SK-N-SH (cell line): ENCODE results near the gene ARMH3. TPM values are rescaled to one million over a fixed set of nuclear protein-coding genes. Genes with fewer than 3 reads are reported as not detected.

ENCODE experiments used
- CTCF ChIA-PET: fragments of 300-600, 350-600 bp; formaldehyde crosslinking; extraction: SDS; loops from one replicate; lab custom pipeline; 2021; lab: Yijun Ruan, JAX
- POLR2A ChIA-PET: fragments of 350-600 bp; sonication (Branson Sonifier 250); formaldehyde crosslinking; extraction: SDS; loops from one replicate; lab custom pipeline; 2020; ENCODE audit warnings: antibody characterized with exemption, inconsistent platforms; lab: Yijun Ruan, JAX
- DNase-seq: peaks from one replicate; pipeline ENCODE4 v3.0.0; 2012
- H2AFZ ChIP-seq: fragments of 200-600 bp; sonication (generic); 2 replicates; pipeline ENCODE4 v1.8.1; 2016; ENCODE audit warnings: antibody characterized with exemption, mild to moderate bottlenecking, low read depth
- H3F3A ChIP-seq: fragments of 200-600 bp; sonication (generic); replicated peaks from 2 replicates; pipeline ENCODE3; 2016; ENCODE audit warnings: antibody characterized with exemption, mild to moderate bottlenecking; ENCODE audit not compliant: insufficient read depth
- H3K27ac ChIP-seq, 2 experiments: fragments of 200-500 bp in 1 of 2; fragments of 200-600 bp in 1 of 2; sonication (Bioruptor generic) in 1 of 2; sonication (generic), shearing (Covaris generic) in 1 of 2; 2 replicates each; pipeline versions ENCODE4 v1.5.1 to v1.6.1; 2014 to 2016; ENCODE audit warnings: low read depth in 2 of 2, inconsistent platforms in 1 of 2, low read length in 1 of 2, mild to moderate bottlenecking in 1 of 2, mixed read lengths in 1 of 2
- H3K27me3 ChIP-seq: fragments of 200-600 bp; sonication (generic), shearing (Covaris generic); 2 replicates; pipeline ENCODE4 v1.6.1; 2016; ENCODE audit warnings: mixed run types; ENCODE audit not compliant: insufficient read depth
- H3K36me3 ChIP-seq, 2 experiments: fragments of 200-500 bp in 1 of 2; fragments of 200-600 bp in 1 of 2; sonication (Bioruptor generic) in 1 of 2; sonication (generic) in 1 of 2; replicated peaks in 1 of 2; 2 replicates each; pipeline versions ENCODE3 to v1.5.1; 2014 to 2016; ENCODE audit warnings: low read length in 1 of 2, mild to moderate bottlenecking in 1 of 2; ENCODE audit not compliant: insufficient read depth in 2 of 2, control insufficient read depth in 1 of 2
- H3K4me1 ChIP-seq, 2 experiments: fragments of 200-500 bp in 1 of 2; fragments of 200-600 bp in 1 of 2; sonication (Bioruptor generic) in 1 of 2; sonication (generic), shearing (Covaris generic) in 1 of 2; 2 replicates each; pipeline versions ENCODE4 v1.5.1 to v1.6.1; 2014 to 2016; ENCODE audit warnings: low read depth in 1 of 2, low read length in 1 of 2, mixed run types in 1 of 2; ENCODE audit not compliant: insufficient read depth in 2 of 2, control insufficient read depth in 1 of 2
- H3K4me2 ChIP-seq: fragments of 200-600 bp; sonication (generic), shearing (Covaris generic); 2 replicates; pipeline ENCODE4 v1.6.1; 2017; ENCODE audit warnings: mixed run types
- H3K4me3 ChIP-seq, 2 experiments: fragments of 200-500 bp in 1 of 2; fragments of 200-600 bp in 1 of 2; sonication (Bioruptor generic) in 1 of 2; sonication (generic), shearing (Covaris generic) in 1 of 2; 2 replicates each; pipeline versions ENCODE4 v1.5.1 to v1.8.1; 2014 to 2016; ENCODE audit warnings: low read depth in 2 of 2, inconsistent platforms in 1 of 2, low read length in 1 of 2, mild to moderate bottlenecking in 1 of 2, mixed read lengths in 1 of 2, moderate library complexity in 1 of 2
- H3K79me2 ChIP-seq: fragments of 200-600 bp; sonication (generic); 2 replicates; pipeline ENCODE4 v1.8.1; 2017; ENCODE audit warnings: mild to moderate bottlenecking; ENCODE audit not compliant: insufficient read depth
- H3K9ac ChIP-seq: fragments of 200-600 bp; sonication (generic); 2 replicates; pipeline ENCODE4 v1.6.1; 2017; ENCODE audit warnings: mixed run types
- H3K9me2 ChIP-seq: fragments of 200-600 bp; sonication (generic); 2 replicates; pipeline ENCODE4 v1.6.1; 2017; ENCODE audit warnings: mixed run types
- H3K9me3 ChIP-seq: fragments of 200-600 bp; sonication (generic); 2 replicates; pipeline ENCODE4 v1.6.1; 2017; ENCODE audit warnings: mixed run types, mild to moderate bottlenecking, moderate library complexity
- H4K20me1 ChIP-seq: fragments of 200-600 bp; sonication (generic); 2 replicates; pipeline ENCODE4 v1.6.1; 2017; ENCODE audit warnings: mild to moderate bottlenecking, mixed run types; ENCODE audit not compliant: insufficient read depth
- CTCF ChIP-seq: fragments of 200-600 bp; sonication (generic); IDR thresholded peaks from 2 replicates; pipeline ENCODE4 v1.6.1; 2017; ENCODE audit warnings: antibody characterized with exemption, mild to moderate bottlenecking, moderate library complexity
- ELF1 ChIP-seq: IDR thresholded peaks from 2 replicates; pipeline ENCODE4 v1.4.0; 2012
- EP300 ChIP-seq, 2 experiments: IDR thresholded peaks; 2 replicates each; pipeline versions ENCODE4 v1.4.0 to v1.6.1; 2012; ENCODE audit warnings: borderline replicate concordance in 1 of 2, low read depth in 1 of 2, low read length in 1 of 2
- FOSL2 ChIP-seq: IDR thresholded peaks from 2 replicates; pipeline ENCODE4 v1.4.0; 2012; ENCODE audit warnings: low read depth, mild to moderate bottlenecking, moderate library complexity, borderline replicate concordance
- FOXJ3 ChIP-seq: sonication (generic); formaldehyde crosslinking; IDR thresholded peaks from 2 replicates; pipeline ENCODE4 v1.5.1; 2020; ENCODE audit warnings: mild to moderate bottlenecking, missing genetic modification reagents
- FOXM1 ChIP-seq: IDR thresholded peaks from 2 replicates; pipeline ENCODE4 v1.4.0; 2012; ENCODE audit warnings: low read depth, mild to moderate bottlenecking
- IRF3 ChIP-seq: fragments of 150-350 bp; IDR thresholded peaks from 2 replicates; pipeline ENCODE4 v1.6.1; 2016; ENCODE audit warnings: mild to moderate bottlenecking, low read depth, low read length
- JUND ChIP-seq: IDR thresholded peaks from 2 replicates; pipeline ENCODE4 v1.4.0; 2012
- MAX ChIP-seq: IDR thresholded peaks from 2 replicates; pipeline ENCODE4 v1.4.0; 2012; ENCODE audit warnings: low read depth
- NFIC ChIP-seq: IDR thresholded peaks from 2 replicates; pipeline ENCODE4 v1.4.0; 2012; ENCODE audit warnings: borderline replicate concordance
- PBX3 ChIP-seq: IDR thresholded peaks from 2 replicates; pipeline ENCODE4; 2012
- RAD21 ChIP-seq: IDR thresholded peaks from 2 replicates; pipeline ENCODE4 v1.6.1; 2012; ENCODE audit warnings: mild to moderate bottlenecking, low read length
- TAF1 ChIP-seq: IDR thresholded peaks from 2 replicates; pipeline ENCODE4 v1.6.1; 2012; ENCODE audit warnings: low read depth, mild to moderate bottlenecking, low read length, moderate library complexity, borderline replicate concordance
- TCF12 ChIP-seq: IDR thresholded peaks from 2 replicates; pipeline ENCODE4 v1.4.0; 2012
- USF1 ChIP-seq: IDR thresholded peaks from 2 replicates; pipeline ENCODE4 v1.4.0; 2012; ENCODE audit warnings: low read depth, borderline replicate concordance
- USF2 ChIP-seq: fragments of 150-350 bp; IDR thresholded peaks from 2 replicates; pipeline ENCODE4 v1.6.1; 2017; ENCODE audit warnings: antibody characterized with exemption, low read length, low read depth, borderline replicate concordance
- YY1 ChIP-seq: IDR thresholded peaks from 2 replicates; pipeline ENCODE4 v1.4.0; 2012; ENCODE audit warnings: low read depth, mild to moderate bottlenecking
- ZBTB33 ChIP-seq: IDR thresholded peaks from 2 replicates; pipeline ENCODE4 v1.4.0; 2012; ENCODE audit warnings: low read depth, borderline replicate concordance
- polyA plus RNA-seq, 3 experiments: library from polyadenylated mRNA; depleted of rRNA; stranded (reverse); fragments of >200 nt; gene quantifications; 2 replicates each; pipeline ENCODE4 v1.2.3, GENCODE V29; 2012

The ARMH3 gene
- polyA plus RNA-seq, 1 of the 3 experiments (the other 2 are of a cell fraction), result 12.1 TPM

- Histone ChIP-seq H3K4me3 (no peak overlapping the region), H2AFZ (no peak overlapping the region)
- no peak for TF ChIP-seq ZBTB33
- TF ChIP-seq FOXJ3, result no peak
- no peak for TF ChIP-seq FOSL2
- TF ChIP-seq USF2, result no peak
- no peak for TF ChIP-seq RAD21
- TF ChIP-seq IRF3, result no peak
- no peak for TF ChIP-seq TCF12
- no peak for TF ChIP-seq CTCF
- TF ChIP-seq YY1, result no peak
- TF ChIP-seq USF1, result no peak
- no peak for TF ChIP-seq JUND
- TF ChIP-seq ELF1, result no peak
- TF ChIP-seq PBX3, result no peak
- TF ChIP-seq NFIC, result no peak
- TF ChIP-seq EP300 (IDR thresholded peaks at IDR 0.05; ENCODE audit: borderline replicate concordance in 1 of 2, low read depth in 1 of 2, low read length in 1 of 2), result no peak
- no peak for TF ChIP-seq MAX
- no peak for TF ChIP-seq FOXM1
- no peak for TF ChIP-seq TAF1
- TF ChIP-seq, all 33 proteins: peak for 0
- no peak for DNase-seq
- Histone ChIP-seq H3K9me2 (no peaks in the 10 kb centered on the region), H3K9ac (no peak overlapping the region), H4K20me1 (no peaks in the 10 kb centered on the region), H3K4me1 (no peaks in the 10 kb centered on the region), H3K79me2 (no peaks in the 10 kb centered on the region), H3K4me2 (no peak overlapping the region), H3K36me3 (peaks cover 0 to 3% of the 10 kb centered on the region in 2 experiments), H3K27ac (no peak overlapping the region), H3K27me3 (no peaks in the 10 kb centered on the region), H3F3A (no peaks in the 10 kb centered on the region), H3K9me3 (no peaks in the 10 kb centered on the region)
- CTCF ChIA-PET, result interaction anchor here (0.5 to 1.7 kb wide), 5 partner anchors 33 to 427 kb away, joined by 3 to 9 read pairs (median 3); partner anchors contain the start of gene KCNIP2
- POLR2A ChIA-PET, result no interaction called here
Measured at GRCh38 chr10:101923256-101923655, 132.7 kb downstream of the ARMH3 start.
